Testis (tissue), 2 donors: ENCODE data around the gene CENPO.

Source experiments
- POLR2A ChIP-seq: fragments of 450-650 bp; IDR thresholded peaks from one replicate; pipeline ENCODE4 v1.6.1; 2017; ENCODE audit warnings: antibody characterized with exemption, mild to moderate bottlenecking, moderate library complexity
- TF ChIP-seq, protein P1 (sequence below), 3 experiments: fragments of 450-650 bp in 2 of 3; fragments of 200-600 bp in 1 of 3; sonication (generic) in 1 of 3; IDR thresholded peaks; one replicate each; pipeline ENCODE4 v1.5.1; 2016 to 2019; ENCODE audit warnings: antibody characterized with exemption in 3 of 3, mild to moderate bottlenecking in 2 of 3, moderate library complexity in 1 of 3

DNA sequence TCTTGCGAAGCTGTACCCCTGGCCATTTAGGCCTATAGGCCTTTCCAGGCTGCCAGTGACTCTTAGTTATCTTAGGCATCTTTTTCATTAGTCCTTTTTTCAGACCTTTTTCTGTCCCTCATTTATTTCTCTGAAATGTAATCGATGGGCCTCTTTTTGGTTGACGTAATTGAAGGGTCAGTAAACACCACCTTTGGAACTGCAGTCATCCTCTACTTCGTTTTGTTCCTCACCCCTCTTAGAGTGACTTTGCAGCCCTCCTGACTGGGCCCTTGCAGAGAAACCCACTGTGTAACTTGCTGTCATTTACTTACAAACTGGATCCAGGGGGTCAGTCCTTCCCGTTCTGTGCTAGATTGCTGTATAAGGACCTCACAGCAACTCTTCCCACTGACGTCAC, 23.2 kb downstream of the CENPO start:
- no peak for TF ChIP-seq POLR2A
- TF ChIP-seq, protein P1, sequence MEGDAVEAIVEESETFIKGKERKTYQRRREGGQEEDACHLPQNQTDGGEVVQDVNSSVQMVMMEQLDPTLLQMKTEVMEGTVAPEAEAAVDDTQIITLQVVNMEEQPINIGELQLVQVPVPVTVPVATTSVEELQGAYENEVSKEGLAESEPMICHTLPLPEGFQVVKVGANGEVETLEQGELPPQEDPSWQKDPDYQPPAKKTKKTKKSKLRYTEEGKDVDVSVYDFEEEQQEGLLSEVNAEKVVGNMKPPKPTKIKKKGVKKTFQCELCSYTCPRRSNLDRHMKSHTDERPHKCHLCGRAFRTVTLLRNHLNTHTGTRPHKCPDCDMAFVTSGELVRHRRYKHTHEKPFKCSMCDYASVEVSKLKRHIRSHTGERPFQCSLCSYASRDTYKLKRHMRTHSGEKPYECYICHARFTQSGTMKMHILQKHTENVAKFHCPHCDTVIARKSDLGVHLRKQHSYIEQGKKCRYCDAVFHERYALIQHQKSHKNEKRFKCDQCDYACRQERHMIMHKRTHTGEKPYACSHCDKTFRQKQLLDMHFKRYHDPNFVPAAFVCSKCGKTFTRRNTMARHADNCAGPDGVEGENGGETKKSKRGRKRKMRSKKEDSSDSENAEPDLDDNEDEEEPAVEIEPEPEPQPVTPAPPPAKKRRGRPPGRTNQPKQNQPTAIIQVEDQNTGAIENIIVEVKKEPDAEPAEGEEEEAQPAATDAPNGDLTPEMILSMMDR (IDR thresholded peaks at IDR 0.05), result no peak
